Activated CD4-positive, alpha-beta T cell treated with anti-CD3 and anti-CD28 coated beads, Interleukin-10, Interleukin-2, amounts not matched to agents 100 ng/mL and 50 ng/mL, durations not matched to agents 16 hours and 8 hours (primary cell): ENCODE data around the gene ZNF608.

Experiments
- DNase-seq: peaks from one replicate; pipeline ENCODE4 v3.0.0-alpha.2; 2020

The ZNF608 gene

GRCh38 chr5:124745928-124746915 lies at the start of gene ZNF608:
ZNF608 (minus strand) TSS chr5:124746639; CDS start chr5:124744989, 1,650 bp downstream.
- DNase-seq = no peak

- no peak for DNase-seq
These were observed 49.4 kb upstream of the ZNF608 start for GRCh38 chr5:124795829-124796228.

- DNase-seq = no peak
These were observed 44.7 kb upstream of the ZNF608 start for GRCh38 chr5:124790895-124791732.

- no peak for DNase-seq
These were observed 44.0 kb upstream of the ZNF608 start for GRCh38 chr5:124790301-124790894.

GRCh38 chr5:124789104-124789605 lies 42.7 kb upstream of the ZNF608 start:
- no peak for DNase-seq

GRCh38 chr5:124783794-124784193 lies 37.4 kb upstream of the ZNF608 start:
- DNase-seq = no peak

- DNase-seq = no peak
These were observed 36.8 kb upstream of the ZNF608 start for GRCh38 chr5:124783285-124783684.

GRCh38 chr5:124782262-124782661 lies 35.8 kb upstream of the ZNF608 start:
- DNase-seq = no peak

- no peak for DNase-seq
These were observed 33.6 kb upstream of the ZNF608 start for GRCh38 chr5:124780011-124780410.

- no peak for DNase-seq
These were observed 27.2 kb upstream of the ZNF608 start for GRCh38 chr5:124773315-124774311.

GRCh38 chr5:124772457-124773200 lies 26.2 kb upstream of the ZNF608 start:
- DNase-seq = no peak

- DNase-seq = no peak
These were observed 25.3 kb upstream of the ZNF608 start for GRCh38 chr5:124771761-124772160.

GRCh38 chr5:124764992-124765611 lies 18.7 kb upstream of the ZNF608 start:
- no peak for DNase-seq

GRCh38 chr5:124764585-124764984 lies 18.1 kb upstream of the ZNF608 start:
- DNase-seq = no peak

- DNase-seq = no peak
These were observed 14.6 kb upstream of the ZNF608 start for GRCh38 chr5:124761010-124761409.

GRCh38 chr5:124760608-124761007 lies 14.2 kb upstream of the ZNF608 start:
- no peak for DNase-seq

- no peak for DNase-seq
These were observed 9.1 kb upstream of the ZNF608 start for GRCh38 chr5:124755565-124755964.

GRCh38 chr5:124755041-124755440 lies 8.6 kb upstream of the ZNF608 start:
- DNase-seq = no peak

- DNase-seq = no peak
These were observed 7.9 kb upstream of the ZNF608 start for GRCh38 chr5:124754206-124754927.
